Vein endothelial cell (primary cell): ENCODE results near the gene CDK5R1. TPM values are rescaled to one million over a fixed set of nuclear protein-coding genes. Genes with fewer than 3 reads are reported as not detected.

Source experiments
- small RNA-seq: library from RNA; depleted of rRNA; stranded (forward); fragments of <200 nt; gene quantifications from one replicate; pipeline ENCODE3, GENCODE V24; 2012
- total RNA-seq: library from RNA; depleted of rRNA; stranded (reverse); fragments of >200 nt; gene quantifications from 2 replicates; pipeline ENCODE4 v1.2.3, GENCODE V29; 2012

CDK5R1 gene
- 2.4 and 3.6 TPM in 2 replicates for total RNA-seq

DNA sequence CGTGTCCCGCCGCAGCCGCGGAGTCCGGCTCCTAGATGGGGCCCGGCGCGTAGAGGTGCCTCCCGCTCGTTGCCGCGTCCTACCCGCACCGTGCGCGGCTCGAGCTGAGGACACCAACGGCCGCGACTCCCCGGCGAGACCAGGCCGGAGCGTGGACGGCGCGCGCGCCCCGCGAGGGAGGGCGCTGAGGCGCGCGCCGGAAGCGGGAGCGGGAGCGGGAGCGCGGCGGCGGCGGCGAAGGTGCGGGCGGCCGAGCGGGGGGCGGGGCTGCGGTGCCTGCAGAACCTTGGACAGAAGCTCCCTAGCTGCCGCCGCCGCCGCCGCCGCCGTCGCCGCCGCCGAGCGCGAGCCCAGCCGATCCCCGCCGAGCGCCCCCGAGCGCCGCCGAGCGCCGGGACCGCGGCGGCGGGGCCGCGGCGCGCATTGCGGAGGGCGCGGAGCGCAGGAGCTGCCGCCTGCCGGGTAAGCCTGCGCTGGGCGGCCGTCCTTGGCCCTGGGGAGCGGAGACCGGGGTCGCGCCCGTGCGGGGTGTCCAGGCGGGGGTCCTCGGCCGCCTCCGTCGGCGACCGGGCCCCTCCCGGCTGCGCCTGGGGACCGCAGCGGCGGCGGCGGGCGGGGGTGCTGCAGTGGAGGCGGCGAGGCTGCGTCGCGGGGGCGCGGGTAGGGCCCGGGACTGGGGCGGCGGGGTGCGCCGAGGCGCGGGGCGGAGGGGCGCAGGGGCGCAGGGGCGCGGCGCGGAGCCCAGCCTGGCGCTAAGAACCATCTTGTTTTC is at the start of gene CDK5R1:
Gene CDK5R1, plus strand, starts transcription at position 293 of the 772 bp plus-strand sequence. CDS start 628 bp downstream, outside the sequence.

DNA sequence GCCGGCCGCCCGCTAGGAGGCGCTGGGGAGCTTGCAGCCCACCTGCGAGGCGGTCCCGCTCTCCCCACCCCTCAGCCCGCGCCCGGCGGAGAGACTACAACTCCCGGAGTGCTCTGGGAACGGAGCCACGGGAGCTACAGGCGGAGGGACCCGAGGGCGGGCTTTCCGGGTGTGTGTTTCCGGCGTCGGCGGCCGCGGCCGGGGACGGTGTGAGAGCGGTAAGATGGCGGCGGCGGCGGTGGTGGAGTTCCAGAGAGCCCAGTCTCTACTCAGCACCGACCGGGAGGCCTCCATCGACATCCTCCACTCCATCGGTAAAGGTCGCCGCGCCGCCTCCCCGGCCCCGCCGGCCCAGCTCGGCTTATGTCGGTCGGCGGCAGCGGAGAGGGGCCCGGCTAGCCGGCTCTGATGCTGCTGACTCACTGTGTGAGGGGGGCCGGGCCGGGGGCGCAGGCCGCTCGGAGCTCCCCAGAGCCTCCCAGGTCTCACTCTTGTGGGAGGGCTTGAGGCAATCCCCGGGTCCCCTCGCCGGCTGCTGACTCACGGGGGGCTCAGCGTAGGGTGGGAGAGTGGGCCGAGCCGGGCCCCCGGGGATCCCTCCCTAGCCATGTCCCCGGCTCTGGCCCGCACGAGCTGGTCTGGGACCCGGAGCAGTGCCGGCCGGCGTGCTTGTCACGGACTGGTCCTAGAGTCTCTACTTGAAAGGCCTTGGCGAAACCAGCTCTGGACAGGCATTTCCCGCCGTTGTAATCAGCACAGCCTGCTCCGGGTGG is 42.3 kb upstream of the CDK5R1 start, which contains the start of gene PSMD11:
Gene PSMD11, plus strand, starts transcription at position 210 of the 773 bp plus-strand sequence. Its CDS starts 14 bp downstream, at position 224.

Small RNA genes within 50 kb of the gene (small RNA-seq; reads per million reads assigned to genes)
- not detected for gene RF00019

Other genes starting within 250 kb of the CDK5R1 start
- not detected in 2 replicates for gene RHBDL3, start 221.2 kb upstream of the CDK5R1 start, total RNA-seq
- gene C17orf75, start 144.8 kb upstream of the CDK5R1 start, total RNA-seq = 15.8 and 18.0 TPM in 2 replicates
- gene ZNF207, start 136.8 kb upstream of the CDK5R1 start, total RNA-seq = 154 and 225 TPM in 2 replicates
- 107 and 133 TPM in 2 replicates for gene PSMD11, start 42.5 kb upstream of the CDK5R1 start, total RNA-seq